Uterus (tissue), 4 donors: ENCODE data around the gene ADAMTSL1. TPM values are rescaled to one million over a fixed set of nuclear protein-coding genes. Genes with fewer than 3 reads are reported as not detected.

Experiments
- DNase-seq, 2 donors: peaks; one replicate each; pipeline ENCODE4 v3.0.0-alpha.2; 2019 to 2020
- H3K27ac ChIP-seq, 2 donors: fragments of 200-600 bp; sonication (generic); 1 replicate in 1 of 2; 2 replicates in 1 of 2; pipeline ENCODE4 v1.5.1; 2016 to 2018
- H3K27me3 ChIP-seq, 2 donors: fragments of 200-600 bp; sonication (generic); one replicate each; pipeline ENCODE4 v1.5.1; 2018 to 2019; ENCODE audit warnings: control low read depth in 1 of 2
- H3K36me3 ChIP-seq, 2 donors: fragments of 200-600 bp; sonication (generic); one replicate each; pipeline ENCODE4 v1.5.1; 2019; ENCODE audit warnings: control low read depth in 1 of 2
- H3K4me1 ChIP-seq, 2 donors: fragments of 200-600 bp; sonication (generic); one replicate each; pipeline ENCODE4 v1.5.1; 2018 to 2019; ENCODE audit warnings: control low read depth in 1 of 2
- H3K4me3 ChIP-seq, 2 donors: fragments of 200-600 bp; sonication (generic); 1 replicate in 1 of 2; 2 replicates in 1 of 2; pipeline ENCODE4 v1.5.1; 2018 to 2019; ENCODE audit warnings: mild to moderate bottlenecking in 1 of 2
- H3K9me3 ChIP-seq, 2 donors: fragments of 200-600 bp; sonication (generic); one replicate each; pipeline ENCODE4 v1.5.1; 2019; ENCODE audit warnings: control low read depth in 1 of 2
- CTCF ChIP-seq, 4 experiments: fragments of 200-600 bp in 2 of 4; fragments of 450-650 bp in 2 of 4; sonication (generic) in 2 of 4; IDR thresholded peaks; one replicate each; pipeline ENCODE4 v1.5.1; 2016 to 2019; ENCODE audit warnings: antibody characterized with exemption in 4 of 4, mild to moderate bottlenecking in 2 of 4, moderate library complexity in 1 of 4
- POLR2A ChIP-seq, 2 donors: fragments of 450-650 bp; IDR thresholded peaks; one replicate each; pipeline ENCODE4 v1.6.1; 2016; ENCODE audit warnings: antibody characterized with exemption in 2 of 2, mild to moderate bottlenecking in 1 of 2, moderate library complexity in 1 of 2
- intact Hi-C: fragments of 100-400 bp; cut with DNase I; formaldehyde crosslinking; loops from one replicate; pipeline ENCODE4 v1.15.1; 2023; ENCODE audit warnings: low total_unique reads
- total RNA-seq, 4 donors: library from RNA; depleted of rRNA in 3 of 4; stranded (reverse); fragments of >200 nt in 3 of 4; gene quantifications; one replicate each; pipeline versions ENCODE4 v1.1.0 to v1.2.4, GENCODE V29; 2014 to 2023
- donor health status: DM: yes; HTN: yes; CAD: no.

The ADAMTSL1 gene
- total RNA-seq, 4 donors from 2014 or later: 30.0 to 186 (median 138) TPM

- no peak for DNase-seq
- no peaks in the 10 kb centered on the region for H3K4me1 ChIP-seq
- no peak overlapping the region for H3K4me3 ChIP-seq
- intact Hi-C loops: no loop called here
- TF ChIP-seq POLR2A (IDR thresholded peaks at IDR 0.05) (no peak), CTCF (IDR thresholded peaks at IDR 0.05) (no peak)
- H3K27me3 ChIP-seq: no peaks in the 10 kb centered on the region
- no peaks in the 10 kb centered on the region for H3K36me3 ChIP-seq
- H3K9me3 ChIP-seq: peaks cover 0 to 4% of the 10 kb centered on the region in 2 donors
- H3K27ac ChIP-seq: no peak overlapping the region
These were observed 416.4 kb downstream of the ADAMTSL1 start for GRCh38 chr9:18890372-18890771.

GRCh38 chr9:18891946-18892670 lies 418.2 kb downstream of the ADAMTSL1 start:
- TF ChIP-seq CTCF (IDR thresholded peaks at IDR 0.05) (no peak), POLR2A (IDR thresholded peaks at IDR 0.05) (no peak)
- Histone ChIP-seq H3K27ac (no peak overlapping the region), H3K4me3 (no peak overlapping the region), H3K36me3 (no peaks in the 10 kb centered on the region), H3K9me3 (peaks cover 0 to 16% of the 10 kb centered on the region in 2 donors), H3K4me1 (no peaks in the 10 kb centered on the region), H3K27me3 (no peaks in the 10 kb centered on the region)
- intact Hi-C loops: no loop called here
- no peak for DNase-seq

GRCh38 chr9:18893046-18893445 lies 419.1 kb downstream of the ADAMTSL1 start:
- Histone ChIP-seq H3K4me1 (no peaks in the 10 kb centered on the region), H3K4me3 (no peak overlapping the region), H3K36me3 (no peaks in the 10 kb centered on the region), H3K27me3 (no peaks in the 10 kb centered on the region), H3K9me3 (peaks cover 0 to 16% of the 10 kb centered on the region in 2 donors), H3K27ac (no peak overlapping the region)
- DNase-seq: no peak
- no peak for TF ChIP-seq POLR2A (IDR thresholded peaks at IDR 0.05)
- no peak for TF ChIP-seq CTCF (IDR thresholded peaks at IDR 0.05)
- intact Hi-C loops: no loop called here

GRCh38 chr9:18893491-18893890 lies 419.5 kb downstream of the ADAMTSL1 start:
- intact Hi-C loops: no loop called here
- no peaks in the 10 kb centered on the region for H3K4me1 ChIP-seq
- no peak for DNase-seq
- no peak overlapping the region for H3K4me3 ChIP-seq
- TF ChIP-seq CTCF (IDR thresholded peaks at IDR 0.05) (no peak), POLR2A (IDR thresholded peaks at IDR 0.05) (no peak)
- no peaks in the 10 kb centered on the region for H3K36me3 ChIP-seq
- no peak overlapping the region for H3K27ac ChIP-seq
- H3K9me3 ChIP-seq: peaks cover 0 to 16% of the 10 kb centered on the region in 2 donors
- H3K27me3 ChIP-seq: no peaks in the 10 kb centered on the region

- no peak for DNase-seq
- Histone ChIP-seq H3K27ac (no peak overlapping the region), H3K4me1 (no peaks in the 10 kb centered on the region), H3K27me3 (no peaks in the 10 kb centered on the region), H3K36me3 (no peaks in the 10 kb centered on the region), H3K4me3 (no peak overlapping the region), H3K9me3 (peaks cover 0 to 16% of the 10 kb centered on the region in 2 donors)
- no peak for TF ChIP-seq POLR2A (IDR thresholded peaks at IDR 0.05)
- no peak for TF ChIP-seq CTCF (IDR thresholded peaks at IDR 0.05)
- intact Hi-C loops: no loop called here
These were observed 422.1 kb downstream of the ADAMTSL1 start for GRCh38 chr9:18896004-18896403.
